ENCODE results near the gene PIR. TPM values are rescaled to one million over a fixed set of nuclear protein-coding genes. Genes with fewer than 3 reads are reported as not detected.

PIR gene
- total and polyA plus RNA-seq, 2 donors (not counting 3 experiments of a cell fraction or from before 2014, with no cell fraction given) = 89.0 to 108 TPM

- Histone ChIP-seq H3K27ac (ENCODE audit: insufficient read depth, low read depth, low read length) (no peak overlapping the region), H3K79me2 (ENCODE audit: control insufficient read depth, insufficient read depth, low read length) (no peaks in the 10 kb centered on the region), H3K27me3 (ENCODE audit: control insufficient read depth in 2 of 2, insufficient read depth in 2 of 2, low read length in 2 of 2) (no peaks in the 10 kb centered on the region), H2AFZ (ENCODE audit: low read depth, low read length) (no peak overlapping the region), H3K4me2 (ENCODE audit: insufficient read depth, low read length) (no peak overlapping the region), H3K36me3 (ENCODE audit: control insufficient read depth in 2 of 2, extremely low read depth in 1 of 2, insufficient read depth in 2 of 2, low read length in 2 of 2) (peaks cover 7 to 11% of the 10 kb centered on the region in 2 experiments), H3K9me1 (replicated peaks; ENCODE audit: control insufficient read depth, extremely low read depth, insufficient read depth, low read length) (no peaks in the 10 kb centered on the region), H3K9ac (replicated peaks; ENCODE audit: extremely low read depth, insufficient read depth, low read length) (no peak overlapping the region), H4K20me1 (replicated peaks; ENCODE audit: control insufficient read depth, extremely low read depth, insufficient read depth, low read length) (no peaks in the 10 kb centered on the region), H3K9me3 (replicated peaks; ENCODE audit: control insufficient read depth, insufficient read depth, low read length) (no peaks in the 10 kb centered on the region), H3K4me1 (ENCODE audit: control insufficient read depth, extremely low read depth, insufficient read depth, low read length) (peaks cover 22% of the 10 kb centered on the region), H3K4me3 (replicated peaks in 1 of 3; ENCODE audit: insufficient read depth in 1 of 3, low read depth in 1 of 3, low read length in 3 of 3) (no peak overlapping the region)
- no peak for FAIRE-seq
- intact Hi-C loops (cut with micrococcal nuclease) (no loop called here), dilution Hi-C loops (cut with MboI; ENCODE audit: extremely low pct_ligation_motif_present, low sequenced_read_pairs) (no loop called here)
- TF ChIP-seq MAX (IDR thresholded peaks at IDR 0.05; ENCODE audit: insufficient read depth, insufficient read length) (no peak), GATA2 (IDR thresholded peaks at IDR 0.05; ENCODE audit: insufficient read depth, insufficient read length, low read depth, low read length) (no peak), POLR2AphosphoS5 (IDR thresholded peaks at IDR 0.05; ENCODE audit: insufficient read depth, low read depth, low read length) (no peak), POLR2A (IDR thresholded peaks at IDR 0.05; ENCODE audit: low read depth, low read length) (no peak)
- ChIA-PET CTCF (interaction anchor here (1.4 kb wide), 1 partner anchor 14 kb away, joined by 3 read pairs; no protein-coding TSS in a partner anchor), POLR2A (no interaction called here)
- BruUV-seq (replicated peaks) = no TSS peak
- no peak for DNase-seq (ENCODE audit: low read depth, low spot score)
Observed at GRCh38 chrX:15530318-15530717, 37.2 kb upstream of the PIR start.

DNA sequence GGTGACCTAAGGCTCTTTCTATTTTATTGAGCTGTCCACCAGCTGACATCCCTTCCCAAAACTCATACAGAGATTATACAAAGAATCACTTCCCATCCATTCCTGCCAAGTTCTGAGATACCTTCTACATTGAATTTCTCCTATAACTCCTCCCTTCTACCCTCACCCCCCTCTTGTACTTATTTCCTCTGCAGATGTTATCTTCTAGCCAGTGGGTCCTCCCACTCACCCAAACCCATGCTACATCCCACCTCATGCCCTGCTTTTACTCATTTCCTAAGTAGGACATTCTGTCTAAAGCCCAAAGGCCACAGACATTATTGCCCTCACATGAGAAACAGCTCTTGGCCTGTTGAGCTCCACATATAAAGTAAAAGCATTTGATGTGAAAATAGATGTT is 36.0 kb upstream of the PIR start:
- POLR2A ChIA-PET = interaction anchor here (1.4 kb wide), 1 partner anchor 13 kb away, joined by 3 read pairs; no protein-coding TSS in a partner anchor
- FAIRE-seq = no peak

More for the DNA sequence above, 36.0 kb upstream of the PIR start:
- H3K9me3 ChIP-seq (replicated peaks; ENCODE audit: control insufficient read depth, insufficient read depth, low read length) = no peaks in the 10 kb centered on the region
- dilution Hi-C loops (cut with MboI; ENCODE audit: extremely low pct_ligation_motif_present, low sequenced_read_pairs) = no loop called here
- H3K4me2 ChIP-seq (ENCODE audit: insufficient read depth, low read length) = no peak overlapping the region
- intact Hi-C loops (cut with micrococcal nuclease) = no loop called here
- no peaks in the 10 kb centered on the region for H4K20me1 ChIP-seq (replicated peaks; ENCODE audit: control insufficient read depth, extremely low read depth, insufficient read depth, low read length)
- H3K27ac ChIP-seq (ENCODE audit: insufficient read depth, low read depth, low read length) = no peak overlapping the region
- no peak overlapping the region for H3K9ac ChIP-seq (replicated peaks; ENCODE audit: extremely low read depth, insufficient read depth, low read length)
- peaks cover 4 to 9% of the 10 kb centered on the region in 2 experiments for H3K36me3 ChIP-seq (ENCODE audit: control insufficient read depth in 2 of 2, extremely low read depth in 1 of 2, insufficient read depth in 2 of 2, low read length in 2 of 2)
- H3K9me1 ChIP-seq (replicated peaks; ENCODE audit: control insufficient read depth, extremely low read depth, insufficient read depth, low read length) = no peaks in the 10 kb centered on the region
- H3K27me3 ChIP-seq (ENCODE audit: control insufficient read depth in 2 of 2, insufficient read depth in 2 of 2, low read length in 2 of 2) = no peaks in the 10 kb centered on the region
- H3K4me3 ChIP-seq (replicated peaks in 1 of 3; ENCODE audit: insufficient read depth in 1 of 3, low read depth in 1 of 3, low read length in 3 of 3) = no peak overlapping the region
- no TSS peak for BruUV-seq (replicated peaks)
- peak; percentile 98 for TF ChIP-seq GATA2 (IDR thresholded peaks at IDR 0.05; ENCODE audit: insufficient read depth, insufficient read length, low read depth, low read length)
- TF ChIP-seq POLR2A (IDR thresholded peaks at IDR 0.05; ENCODE audit: low read depth, low read length) = no peak
- TF ChIP-seq FOS (IDR thresholded peaks at IDR 0.05; ENCODE audit: borderline replicate concordance, insufficient read depth, low read length) = peak; percentile 35
- peak; percentile 16 for DNase-seq (ENCODE audit: low read depth, low spot score)
- H3K79me2 ChIP-seq (ENCODE audit: control insufficient read depth, insufficient read depth, low read length) = no peaks in the 10 kb centered on the region
- no peak overlapping the region for H2AFZ ChIP-seq (ENCODE audit: low read depth, low read length)
- peaks cover 34% of the 10 kb centered on the region for H3K4me1 ChIP-seq (ENCODE audit: control insufficient read depth, extremely low read depth, insufficient read depth, low read length)
- CTCF ChIA-PET = interaction anchor here (0.7 to 1.5 kb wide), 3 partner anchors 13 to 36 kb away, joined by 3 to 4 read pairs (median 3); partner anchors contain the start of gene PIR
